LNCAP (cell line): ENCODE measurements around the gene SLC2A11.

ENCODE experiments used
- CTCF ChIP-seq: fragments of 450-650 bp; IDR thresholded peaks from 2 replicates; pipeline ENCODE4 v1.5.1; 2017; ENCODE audit warnings: mild to moderate bottlenecking

The SLC2A11 gene

GRCh38 chr22:23858484-23858815 lies 775 bp downstream of the SLC2A11 start:
- TF ChIP-seq CTCF: no peak

GRCh38 chr22:23859201-23859600 lies 1.5 kb downstream of the SLC2A11 start:
- TF ChIP-seq CTCF: no peak

- peak; percentile 48; the same call in 1 of the 2 replicates for TF ChIP-seq CTCF
Measured at GRCh38 chr22:23862103-23862502, 4.4 kb downstream of the SLC2A11 start.

GRCh38 chr22:23868580-23868979 lies 10.9 kb downstream of the SLC2A11 start:
- TF ChIP-seq CTCF: no peak

- no peak for TF ChIP-seq CTCF
Measured at GRCh38 chr22:23874871-23875270, 17.2 kb downstream of the SLC2A11 start.

DNA sequence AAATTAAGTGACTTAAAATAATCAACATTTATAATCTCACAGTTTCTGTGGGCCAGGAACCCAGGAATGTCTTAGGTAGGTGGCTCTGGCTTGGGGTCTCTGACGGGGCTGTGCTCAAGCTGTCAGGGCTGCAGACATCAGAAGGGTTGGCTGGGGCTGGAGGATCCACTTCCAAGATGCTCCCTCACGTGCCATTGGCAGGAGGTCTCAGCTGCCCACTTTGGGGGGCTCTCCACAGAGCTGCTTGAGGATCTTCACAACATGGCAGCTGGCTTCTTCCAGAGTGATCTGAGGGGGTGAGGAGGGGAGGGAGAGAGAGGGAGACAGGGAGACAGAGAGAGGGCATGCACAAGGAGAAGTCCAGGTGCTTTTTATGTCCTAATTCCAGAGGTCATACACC lies 18.1 kb downstream of the SLC2A11 start:
- no peak for TF ChIP-seq CTCF

- no peak for TF ChIP-seq CTCF
Measured at GRCh38 chr22:23877566-23877965, 19.9 kb downstream of the SLC2A11 start.

- no peak for TF ChIP-seq CTCF
Measured at GRCh38 chr22:23878219-23878618, 20.5 kb downstream of the SLC2A11 start.
